Hematopoietic multipotent progenitor cell (in vitro differentiated cells): ENCODE data around the gene SLIT3. TPM values are rescaled to one million over a fixed set of nuclear protein-coding genes. Genes with fewer than 3 reads are reported as not detected.

ENCODE experiments used
- DNase-seq, 3 donors: peaks; one replicate each; pipeline ENCODE4 v3.0.0-alpha.2; 2011 to 2015; ENCODE audit warnings: low read depth in 2 of 3, low spot score in 2 of 3
- total RNA-seq: library from RNA; depleted of rRNA; stranded (reverse); fragments of >200 nt; gene quantifications from one replicate; pipeline ENCODE4 v1.2.3, GENCODE V29; 2012

Gene SLIT3
- total RNA-seq, 1 donor = under 0.01 TPM

DNA sequence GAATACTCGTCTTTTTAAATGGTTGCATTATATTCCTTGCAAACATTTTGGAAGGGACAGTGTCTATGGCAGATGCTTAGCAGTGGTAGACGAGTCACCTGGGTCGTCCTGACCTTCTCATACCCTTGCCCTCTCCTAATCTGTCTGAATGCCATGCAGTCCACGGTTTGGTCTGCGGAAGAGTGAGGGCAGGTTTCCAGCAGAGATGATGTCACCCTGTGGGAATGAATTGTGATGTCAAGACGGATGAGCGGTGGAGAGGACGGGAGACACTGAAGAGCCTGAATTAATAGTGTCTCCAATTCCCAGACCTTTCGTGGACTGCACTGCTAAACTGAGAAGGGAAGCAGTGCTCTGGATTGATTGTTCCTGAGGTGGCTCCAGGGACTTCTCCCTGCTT lies 392.7 kb downstream of the SLIT3 start:
- DNase-seq = no peak

- no peak for DNase-seq
Measured at GRCh38 chr5:168903061-168903460, 397.9 kb downstream of the SLIT3 start.

DNA sequence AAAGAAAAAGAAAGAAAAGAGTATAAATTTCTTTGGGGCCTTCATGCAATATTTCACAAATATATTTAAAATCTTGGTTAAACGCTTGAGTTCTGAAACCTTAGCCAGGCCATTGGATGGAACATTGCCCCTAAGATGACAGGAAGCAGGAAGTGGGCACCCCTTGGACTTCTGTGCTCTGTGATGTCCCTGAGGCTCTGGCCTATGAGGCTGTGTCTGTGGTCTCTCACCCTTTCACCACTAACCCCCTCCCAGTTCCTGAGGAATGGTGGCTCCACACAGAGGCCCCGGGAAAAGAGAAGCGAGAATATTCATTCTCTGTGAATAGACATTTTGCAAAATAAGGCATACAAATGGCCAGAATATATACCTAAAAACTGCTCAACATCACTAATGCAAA lies 401.3 kb downstream of the SLIT3 start:
- DNase-seq = no peak

- DNase-seq = no peak
Measured at GRCh38 chr5:168899264-168899663, 401.7 kb downstream of the SLIT3 start.

DNA sequence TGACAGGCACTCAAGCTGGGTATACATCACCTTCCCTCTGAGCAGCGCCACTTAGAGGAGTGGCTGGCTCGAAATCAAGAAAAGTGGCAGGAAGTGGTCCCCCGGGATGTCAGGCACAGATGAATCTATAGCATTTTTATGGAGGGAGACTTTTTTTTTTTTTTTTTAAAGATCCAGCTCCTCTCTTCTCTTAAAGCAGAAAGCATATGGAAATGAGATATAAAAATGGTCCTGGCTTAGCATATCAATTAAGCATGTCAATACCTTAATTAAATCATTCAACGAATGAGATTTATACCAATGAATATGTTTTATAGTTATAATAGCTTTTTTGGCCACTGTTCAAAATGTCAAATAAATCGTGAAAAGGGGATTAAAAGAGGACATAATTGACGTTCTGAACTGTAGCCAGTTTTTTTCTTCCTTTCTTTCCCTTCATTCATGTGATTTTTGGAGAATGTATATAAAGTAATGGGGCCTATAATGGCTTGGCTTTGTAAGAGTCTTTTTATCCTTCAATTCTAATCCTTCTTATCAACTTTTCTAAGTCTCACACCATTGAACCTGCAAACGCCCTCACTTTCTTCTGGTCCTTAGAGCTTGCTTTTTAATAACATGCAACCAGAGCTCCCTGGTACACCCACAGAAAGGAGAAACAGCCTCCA lies 402.6 kb downstream of the SLIT3 start:
- DNase-seq = no peak

DNA sequence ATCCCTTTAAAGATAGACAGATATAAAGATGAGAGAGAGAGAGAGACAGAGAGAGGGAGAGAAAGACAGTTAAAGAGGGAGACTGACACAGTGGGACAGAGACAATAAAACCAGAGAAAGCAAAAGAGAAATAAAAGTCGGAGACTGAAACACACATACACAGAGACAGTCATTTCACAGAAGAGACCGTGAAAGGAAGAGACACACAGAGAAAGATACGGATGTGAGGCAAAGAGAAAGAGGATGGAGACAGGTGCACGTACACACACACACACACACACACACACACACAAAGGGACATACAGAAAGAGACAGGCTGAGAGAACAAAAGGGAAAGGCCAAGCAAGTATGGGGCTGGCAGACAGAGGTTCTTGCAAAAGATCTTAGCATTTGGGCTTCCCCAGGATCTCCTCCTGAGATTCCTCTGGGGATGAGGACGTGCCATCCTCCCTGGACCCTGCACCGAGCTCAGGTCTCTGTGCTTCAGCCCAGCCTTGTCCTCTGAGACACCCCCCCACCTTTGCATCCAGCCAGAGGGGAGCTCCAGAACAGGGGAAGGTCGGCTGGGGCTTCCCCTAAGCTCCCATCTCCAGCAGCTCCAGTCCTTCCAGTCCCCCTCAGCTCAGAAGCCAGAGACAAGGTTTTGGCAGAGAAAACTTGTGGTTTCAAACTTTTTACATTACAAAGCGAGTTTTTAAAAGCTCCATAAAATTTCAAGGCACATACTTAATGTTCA lies 403.4 kb downstream of the SLIT3 start:
- no peak for DNase-seq

GRCh38 chr5:168895295-168896071 lies 405.5 kb downstream of the SLIT3 start:
- DNase-seq = no peak

DNA sequence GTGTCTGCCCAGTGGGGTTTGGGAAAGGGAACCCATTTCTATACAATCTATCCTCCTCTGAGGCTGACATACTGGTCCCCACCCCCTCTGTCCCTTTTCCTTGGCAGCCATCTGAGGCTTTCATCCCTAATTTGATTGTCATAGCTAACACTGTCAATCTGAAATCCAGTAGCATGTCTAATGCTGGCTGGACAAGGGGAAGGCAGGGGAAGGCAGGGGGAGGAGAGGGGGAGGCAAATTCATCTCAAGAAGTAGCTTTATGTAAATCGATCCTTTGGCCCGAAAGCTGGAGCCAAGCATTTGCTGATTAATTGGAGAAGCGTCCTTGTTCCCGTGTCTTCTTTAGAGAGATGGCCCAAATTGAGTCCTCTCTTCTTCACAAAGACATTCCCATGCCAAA lies 407.7 kb downstream of the SLIT3 start:
- DNase-seq = no peak

- DNase-seq = no peak
Measured at GRCh38 chr5:168892618-168893186, 408.2 kb downstream of the SLIT3 start.

DNA sequence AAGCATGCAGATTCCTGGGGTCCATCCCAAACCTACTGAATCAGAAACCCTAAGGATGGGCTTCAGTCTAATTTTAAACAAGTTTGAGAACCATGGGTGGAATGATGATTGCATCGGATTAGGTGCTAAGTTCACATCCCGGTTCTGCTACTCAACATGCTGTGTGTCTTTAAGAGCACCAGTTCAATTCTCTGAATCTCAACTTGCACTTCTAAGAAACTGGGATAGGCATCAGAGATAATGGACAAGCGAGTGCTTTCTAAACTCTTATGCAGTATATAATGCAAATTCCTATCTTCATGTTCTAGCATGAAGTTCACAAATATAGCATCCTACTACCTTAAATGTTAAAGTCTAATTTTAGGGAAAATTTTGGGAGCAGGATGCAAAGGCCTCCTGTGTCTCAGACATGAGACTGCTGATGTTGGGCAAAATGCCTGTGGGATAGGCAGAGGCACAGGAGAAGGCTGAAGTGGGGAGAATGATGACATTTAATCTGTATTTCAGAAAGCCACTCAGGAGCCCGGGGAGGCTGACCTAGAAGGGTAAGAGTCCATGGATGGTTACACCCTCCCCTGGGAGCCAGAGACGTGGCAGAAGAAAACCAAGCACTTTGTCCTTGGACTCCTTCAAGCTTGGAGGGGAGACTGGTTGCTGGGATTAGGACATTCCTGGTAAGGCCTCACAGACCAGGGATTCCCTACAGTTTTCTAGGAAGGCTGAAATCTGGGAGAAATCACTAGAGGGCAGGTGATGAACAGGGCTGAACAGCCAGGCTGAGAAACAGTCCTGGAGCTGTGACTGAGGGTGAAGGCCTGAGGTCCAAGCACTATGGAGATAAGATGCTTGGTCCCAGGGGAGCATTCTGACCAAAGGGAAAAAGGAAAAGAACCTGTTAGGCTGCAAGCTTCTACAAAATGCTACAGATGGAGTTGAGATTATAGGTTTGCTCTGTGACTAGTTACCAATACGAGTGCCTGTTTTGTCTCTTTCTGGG lies 409.8 kb downstream of the SLIT3 start:
- DNase-seq = no peak

GRCh38 chr5:168889039-168889438 lies 411.9 kb downstream of the SLIT3 start:
- no peak for DNase-seq

GRCh38 chr5:168887931-168888330 lies 413.0 kb downstream of the SLIT3 start:
- no peak for DNase-seq

DNA sequence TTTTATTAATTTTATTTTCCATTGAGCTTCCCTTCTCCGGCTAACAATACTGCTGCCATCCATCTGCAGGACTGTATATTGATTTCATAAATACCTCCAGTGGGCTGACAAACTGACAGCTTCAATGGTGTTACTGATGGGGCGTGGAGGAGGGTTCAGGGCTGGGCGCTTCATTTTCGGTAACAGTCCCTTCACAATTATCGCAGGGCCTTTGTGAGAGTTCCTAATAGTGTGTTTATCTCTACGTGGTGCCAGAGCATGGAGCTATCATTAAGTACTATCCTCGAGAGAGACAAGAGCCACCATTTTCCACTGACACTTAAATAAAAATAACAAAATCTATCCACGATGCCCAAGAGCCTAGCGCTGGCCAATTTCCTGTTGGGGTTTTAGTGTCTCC lies 414.8 kb downstream of the SLIT3 start:
- DNase-seq = no peak

GRCh38 chr5:168885324-168886120 lies 415.4 kb downstream of the SLIT3 start:
- DNase-seq = no peak

DNA sequence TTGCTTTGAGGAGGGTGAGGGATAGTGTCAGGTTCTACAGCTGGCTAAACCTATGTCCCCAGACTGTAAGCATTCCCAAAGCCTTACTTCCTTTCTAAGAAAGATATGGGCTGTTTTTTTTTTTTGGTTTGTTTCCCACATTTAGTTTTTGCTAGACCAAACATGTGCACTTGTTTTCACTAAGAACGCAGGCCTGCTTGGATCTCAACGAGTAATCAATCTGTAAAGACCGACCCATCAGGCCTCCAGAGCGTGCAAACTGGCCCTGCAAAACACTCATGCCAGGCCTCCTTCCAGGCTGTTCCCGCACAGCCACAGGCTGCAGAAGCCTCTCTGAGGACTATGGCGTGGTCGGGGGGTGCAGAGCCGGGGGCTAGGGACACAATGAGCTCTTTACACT lies 416.9 kb downstream of the SLIT3 start:
- no peak for DNase-seq

DNA sequence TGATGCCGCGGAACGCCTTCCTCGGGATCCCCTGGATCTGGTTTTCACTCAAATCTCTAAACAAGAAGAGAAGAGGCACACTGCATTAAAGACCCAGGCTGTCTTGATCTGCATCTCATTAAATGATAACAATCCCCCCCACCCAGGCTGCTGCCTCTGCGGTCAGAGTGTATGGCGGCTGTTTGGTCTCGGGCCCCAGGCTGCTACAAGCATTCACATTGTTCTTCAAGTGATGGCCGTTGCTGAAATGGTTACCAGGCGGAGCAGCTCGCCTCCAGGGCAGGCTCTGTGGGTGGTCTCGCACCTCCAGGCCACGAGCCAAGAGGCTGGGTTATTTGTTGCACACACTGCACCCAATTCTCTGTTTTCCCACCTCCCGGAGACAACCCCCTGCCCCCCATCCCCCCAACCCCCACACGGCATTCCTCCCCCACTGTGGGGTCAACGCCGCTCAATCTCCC lies 417.6 kb downstream of the SLIT3 start:
- no peak for DNase-seq

GRCh38 chr5:168882283-168882682 lies 418.7 kb downstream of the SLIT3 start:
- DNase-seq = no peak

DNA sequence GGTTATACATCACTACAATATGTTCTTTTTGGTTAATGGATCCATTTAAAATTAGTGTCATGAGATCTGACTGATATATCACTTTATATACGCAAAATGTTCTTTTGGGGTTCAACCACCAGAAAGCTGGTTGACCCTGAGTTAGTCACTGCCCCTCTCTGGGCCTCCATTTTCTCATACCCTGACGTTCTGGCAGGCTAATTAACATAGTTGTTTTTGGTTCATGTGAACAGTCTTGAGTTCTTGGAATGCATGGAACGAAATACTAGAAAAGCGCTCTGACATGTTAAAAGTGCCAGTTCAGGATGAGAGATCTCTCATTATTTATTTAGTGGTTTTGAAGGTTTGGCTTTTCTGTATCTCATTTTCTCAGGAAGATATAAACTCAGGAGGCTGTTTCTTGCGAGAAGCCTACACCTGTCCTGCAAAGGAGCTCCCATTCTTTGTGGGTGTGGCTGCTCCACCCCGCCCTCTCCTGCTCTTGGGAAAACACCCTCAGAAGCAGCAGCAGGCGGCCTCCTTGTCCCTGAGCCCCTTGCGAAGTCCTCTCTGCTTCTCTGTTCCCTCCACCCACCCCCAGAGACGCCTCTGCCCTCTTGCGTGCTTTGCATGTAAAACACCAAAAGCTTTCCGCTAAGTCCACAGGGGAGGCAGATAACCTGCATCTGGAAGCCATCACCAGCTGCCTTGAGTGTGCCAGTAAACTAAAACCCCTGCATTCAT lies 419.4 kb downstream of the SLIT3 start:
- DNase-seq = no peak

DNA sequence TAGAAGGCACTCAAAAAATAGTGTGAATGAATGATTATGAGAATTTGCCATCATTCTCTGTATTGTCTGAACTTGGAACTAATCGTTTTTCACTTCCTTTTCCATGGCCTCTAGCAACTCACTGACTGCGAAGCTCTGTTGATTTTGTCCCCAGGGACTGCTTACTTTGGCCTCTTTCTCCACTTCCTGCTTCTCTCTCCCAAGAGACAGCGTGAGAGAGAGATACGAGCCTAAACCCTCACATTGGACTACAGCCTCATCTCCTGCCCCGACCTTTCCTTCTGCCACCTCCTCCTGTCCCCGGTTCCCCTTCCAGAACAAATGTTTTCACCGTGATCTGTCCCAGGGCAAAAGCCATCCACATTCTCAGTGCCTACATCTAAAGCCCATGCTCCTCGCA lies 421.0 kb downstream of the SLIT3 start:
- no peak for DNase-seq
